NK-92 (cell line): Measurements from ENCODE around the gene TBCEL.
"Not testable (repeated sequence)": the region's sequence is repeated elsewhere in the genome, so short reads cannot be mapped to it uniquely, and the experiment has no call there.

ENCODE experiments used
- DNase-seq: peaks from one replicate; lab custom pipeline; 2025; ENCODE audit not compliant: unreplicated experiment; lab: John Stamatoyannopoulos, UW

Gene TBCEL

DNA sequence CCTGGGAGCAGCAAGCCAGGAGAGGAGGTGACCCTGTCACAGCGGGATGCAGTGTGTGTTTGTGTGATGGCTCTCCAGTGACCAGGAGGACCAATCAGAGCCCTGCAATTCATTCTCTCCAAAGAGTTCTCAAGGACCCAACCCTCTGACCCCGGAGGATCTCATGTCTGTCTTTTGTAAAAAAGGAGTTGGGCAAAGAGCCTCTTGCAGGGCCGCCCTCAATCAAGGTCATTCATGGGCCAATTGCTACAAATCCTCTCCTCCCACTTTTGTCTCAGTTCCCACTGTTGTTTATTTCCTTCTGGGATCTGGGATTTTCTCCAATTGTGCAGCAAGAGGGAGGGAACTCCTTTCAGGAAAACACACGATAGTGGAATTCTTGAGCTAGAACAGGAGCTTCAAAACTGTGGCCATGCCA lies 81.2 kb downstream of the TBCEL start:
- no peak for DNase-seq

DNA sequence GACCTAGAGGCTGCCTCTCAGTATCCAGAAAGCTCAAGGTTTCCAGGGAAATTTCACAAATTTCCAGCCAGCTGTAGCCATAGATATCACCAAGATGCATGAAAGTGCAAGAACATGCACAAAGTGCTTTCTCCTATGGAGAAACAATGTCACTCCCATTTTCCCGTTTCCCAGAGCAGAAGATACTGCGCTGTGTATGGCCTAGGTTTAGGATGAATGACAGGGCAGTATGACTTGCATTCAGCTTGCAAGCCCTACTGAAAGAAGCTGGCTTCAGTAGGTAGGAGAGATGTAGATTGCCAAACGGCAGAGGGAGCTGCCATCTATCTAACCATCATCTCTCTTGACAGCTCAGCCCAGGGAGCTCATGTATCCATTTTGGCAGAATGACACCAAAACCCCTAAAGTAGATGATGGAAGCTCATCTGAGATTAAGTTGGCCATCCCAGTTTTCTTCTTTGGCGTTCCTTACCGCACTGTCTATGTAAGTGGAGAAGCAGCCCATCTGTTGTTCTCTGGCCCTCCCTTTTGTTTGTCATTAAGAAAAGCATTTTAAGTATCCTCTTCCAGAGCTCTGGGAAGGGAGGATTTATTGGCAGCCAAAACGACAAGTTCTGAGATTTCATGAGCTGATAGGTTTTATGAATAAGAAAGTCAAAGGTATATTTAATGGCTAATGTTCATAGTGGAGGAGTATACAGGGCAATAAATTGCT lies 81.7 kb downstream of the TBCEL start:
- no peak for DNase-seq

- no peak for DNase-seq
Measured at GRCh38 chr11:121106812-121107211, 82.9 kb downstream of the TBCEL start.

GRCh38 chr11:121108413-121108812 lies 84.5 kb downstream of the TBCEL start:
- no peak for DNase-seq

DNA sequence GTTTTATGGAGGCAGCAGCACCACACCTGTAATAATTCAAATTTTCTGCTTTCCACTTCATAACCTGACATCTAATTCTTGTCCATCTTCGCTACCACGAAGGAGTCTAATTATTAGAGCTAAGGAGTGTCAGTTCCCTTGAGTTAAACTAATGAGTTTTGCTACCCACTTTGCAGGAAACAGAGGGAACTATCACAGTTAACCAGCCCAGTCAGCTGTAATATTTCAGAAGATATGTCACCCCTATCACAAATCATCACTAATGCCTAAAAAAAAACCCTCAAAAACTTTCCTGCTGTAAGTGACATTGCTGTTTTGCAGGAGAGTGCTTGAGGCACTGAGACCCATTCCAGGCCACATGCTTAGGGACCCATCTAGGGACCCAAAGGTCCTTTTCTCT lies 85.6 kb downstream of the TBCEL start:
- no peak for DNase-seq

DNA sequence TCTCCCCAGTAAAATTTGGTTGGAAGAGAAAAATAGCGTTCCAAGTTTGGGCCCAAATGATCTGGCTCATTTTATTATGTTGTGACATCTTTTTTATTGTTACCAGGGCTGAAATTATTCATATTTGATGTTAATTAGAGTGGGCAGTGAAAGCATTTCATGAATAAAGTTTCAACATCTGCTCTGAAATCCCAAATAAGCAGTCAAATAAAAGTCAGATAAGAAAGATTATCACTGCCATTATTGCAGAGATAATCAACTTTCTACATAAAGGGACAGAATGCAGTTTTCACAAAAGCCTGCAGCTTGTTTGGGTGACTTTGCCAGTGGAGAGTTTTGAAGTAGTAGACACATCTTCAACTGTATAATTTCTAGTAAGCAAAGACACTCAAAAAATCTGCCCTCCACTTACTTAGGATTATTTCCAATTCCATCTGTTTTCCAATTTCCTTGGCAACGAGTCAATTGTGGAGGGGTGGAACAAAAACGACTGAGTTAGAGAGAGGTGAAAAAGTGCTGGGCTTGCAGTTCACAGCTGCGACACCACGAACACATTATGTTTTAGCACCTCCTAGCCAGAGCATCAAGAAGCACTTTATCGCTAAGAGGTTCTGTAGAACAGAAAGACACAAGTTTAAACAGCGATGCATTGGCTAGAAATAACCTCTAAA lies 86.1 kb downstream of the TBCEL start:
- no peak for DNase-seq

DNA sequence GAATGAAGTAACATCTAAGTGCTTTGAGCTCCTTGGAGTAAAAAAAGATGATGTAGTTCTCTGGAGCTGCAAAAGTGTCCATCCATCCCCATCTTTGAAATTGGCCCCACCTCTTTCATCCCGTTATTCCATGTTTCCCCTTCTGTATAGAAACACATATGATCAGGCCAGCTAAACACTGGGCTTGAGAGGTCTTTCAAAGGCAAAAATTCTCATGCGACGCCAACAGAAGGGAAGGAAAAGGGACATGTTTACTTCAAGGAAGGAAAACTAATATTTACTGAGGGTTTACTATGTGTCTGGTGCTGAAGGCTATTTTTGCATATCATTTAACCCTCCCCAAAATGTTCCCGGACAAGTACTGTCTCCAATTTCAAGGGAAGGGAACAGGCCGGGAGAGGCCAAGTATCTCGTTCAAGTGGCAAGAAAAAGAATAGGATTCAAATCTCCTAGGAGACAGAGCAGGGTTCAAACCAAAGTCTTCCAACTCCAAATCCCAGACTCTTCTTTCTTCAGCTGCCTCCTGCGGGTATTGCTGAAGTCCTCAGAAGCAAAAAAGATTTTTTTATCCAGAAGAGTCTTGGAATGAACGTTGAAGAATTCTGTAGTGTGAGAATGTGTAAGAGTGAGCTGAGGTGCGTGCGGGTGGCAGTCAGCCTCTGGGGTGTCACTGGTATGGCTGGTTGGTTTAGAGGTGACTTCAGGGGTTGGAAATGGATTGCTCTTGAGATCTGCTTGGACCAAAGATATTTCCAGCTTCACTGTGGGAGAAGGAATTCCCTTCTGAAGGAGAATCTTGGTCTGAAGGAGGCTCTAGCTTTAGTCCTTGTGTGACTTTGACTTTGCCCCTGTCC lies 87.2 kb downstream of the TBCEL start:
- DNase-seq, result no peak

DNA sequence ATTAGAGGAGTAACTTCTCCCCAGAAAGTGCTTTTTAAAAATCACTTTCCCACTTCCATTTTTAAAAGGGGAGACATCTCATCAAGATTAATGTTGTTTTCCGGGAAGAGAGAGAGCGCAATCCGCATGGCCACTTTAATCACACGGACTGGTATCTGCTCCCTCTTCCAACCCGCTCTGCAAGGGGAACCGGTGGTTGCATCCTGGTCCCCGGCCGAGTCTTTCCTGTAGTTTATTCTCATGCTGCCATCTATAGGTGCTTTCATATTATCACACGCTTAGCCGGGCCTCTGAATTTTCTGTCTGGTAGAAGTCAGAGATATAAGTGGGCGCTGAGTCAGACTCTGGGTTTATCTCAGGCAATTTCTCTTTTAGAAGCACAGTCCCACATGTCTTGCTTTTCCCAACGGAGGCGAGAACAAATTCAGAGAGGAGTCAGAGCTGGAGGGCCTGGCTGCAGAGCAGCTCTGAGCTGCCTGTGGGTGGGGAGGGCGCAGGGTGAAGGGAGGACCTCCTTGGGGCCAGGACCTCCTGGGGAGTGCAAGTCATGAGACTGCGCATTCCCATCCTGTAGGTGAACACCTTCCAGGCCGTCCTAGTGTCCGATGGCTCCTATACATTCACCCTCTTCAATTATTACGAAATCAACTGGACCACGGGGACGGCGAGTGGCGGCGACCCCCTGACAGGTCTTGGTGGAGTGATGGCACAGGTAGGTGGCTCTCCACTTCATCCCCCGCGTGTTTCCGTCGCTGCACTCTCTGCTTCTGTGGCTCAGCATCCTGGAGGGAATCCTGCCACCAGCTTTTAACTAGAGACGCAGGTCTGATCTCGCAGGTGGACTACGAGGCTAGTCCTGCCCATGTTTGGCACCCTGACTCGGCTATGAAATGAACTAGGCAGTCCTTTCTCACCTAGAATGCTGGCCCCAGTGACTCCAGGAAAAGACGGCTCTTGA lies 88.9 kb downstream of the TBCEL start:
- no peak for DNase-seq

- no peak for DNase-seq
Measured at GRCh38 chr11:121113611-121114010, 89.7 kb downstream of the TBCEL start.

GRCh38 chr11:121115024-121115423 lies 91.1 kb downstream of the TBCEL start:
- not testable (repeated sequence) for DNase-seq

GRCh38 chr11:121117788-121118187 lies 93.9 kb downstream of the TBCEL start:
- DNase-seq, result no peak

DNA sequence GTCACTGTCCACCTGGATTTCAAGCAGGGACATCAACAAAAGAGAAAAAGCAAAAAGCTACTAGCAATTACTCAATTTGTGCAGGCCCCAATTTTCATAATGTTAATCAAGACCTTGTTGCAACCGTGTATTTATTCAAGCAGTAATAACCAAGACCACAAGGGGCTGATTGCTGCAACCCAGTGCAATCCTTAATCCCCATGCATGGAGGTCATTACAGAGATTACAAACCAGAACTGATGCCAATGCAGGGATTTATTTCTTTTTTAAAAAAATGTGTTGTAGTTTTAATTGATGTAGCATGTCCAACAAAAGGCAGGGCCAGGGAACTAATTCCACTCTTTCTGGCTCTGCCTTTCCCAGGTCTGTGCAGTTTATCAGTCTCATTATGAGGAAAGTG lies 95.5 kb downstream of the TBCEL start:
- DNase-seq, result no peak

DNA sequence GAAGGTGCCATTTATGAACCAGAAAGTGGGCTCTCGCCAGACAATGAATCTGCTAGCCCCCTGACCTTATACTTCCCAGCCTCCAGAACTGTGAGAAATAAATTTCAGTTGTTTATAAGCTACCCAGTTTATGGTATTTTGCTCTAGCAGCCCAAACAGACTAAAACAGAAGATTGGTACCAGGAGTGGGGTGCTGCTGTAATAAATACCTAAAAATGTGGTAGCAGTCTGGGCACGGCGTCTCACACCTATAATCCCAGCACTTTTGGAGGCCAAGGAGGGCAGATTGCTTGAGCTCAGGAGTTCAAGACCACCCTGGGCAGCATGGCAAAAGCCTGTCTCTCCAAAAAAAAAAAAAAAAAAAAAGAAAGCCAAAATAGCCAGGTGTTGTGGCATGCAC lies 98.4 kb downstream of the TBCEL start:
- no peak for DNase-seq

- no peak for DNase-seq
Measured at GRCh38 chr11:121123496-121124069, 99.7 kb downstream of the TBCEL start.

- DNase-seq, result no peak
Measured at GRCh38 chr11:121127809-121128208, 103.9 kb downstream of the TBCEL start.

- no peak for DNase-seq
Measured at GRCh38 chr11:121129362-121130340, 105.7 kb downstream of the TBCEL start.

GRCh38 chr11:121131656-121132055 lies 107.8 kb downstream of the TBCEL start:
- DNase-seq, result no peak

- DNase-seq, result no peak
Measured at GRCh38 chr11:121132211-121132976, 108.5 kb downstream of the TBCEL start.
